ENCODE results near the gene SDHC. TPM values are rescaled to one million over a fixed set of nuclear protein-coding genes. Genes with fewer than 3 reads are reported as not detected.

Gene SDHC
- total and polyA plus RNA-seq, 2 of the 8 experiments (the other 6 are each of a cell fraction or from before 2014, with no cell fraction given) = 224 to 305 TPM

GRCh38 chr1:161273402-161273801 is 40.8 kb upstream of the SDHC start (continued):
- TF ChIP-seq ASH2L (IDR thresholded peaks at IDR 0.05; ENCODE audit: low read length) (no peak), CTBP2 (IDR thresholded peaks at IDR 0.05; ENCODE audit: borderline replicate concordance, insufficient read depth, insufficient read length, low read length) (no peak), MAFK (IDR thresholded peaks at IDR 0.05; ENCODE audit: low read depth, low read length) (no peak), E2F6 (IDR thresholded peaks at IDR 0.05) (no peak), SRF (IDR thresholded peaks at IDR 0.05; ENCODE audit: low read depth, low read length) (no peak), KDM1A (IDR thresholded peaks at IDR 0.05; ENCODE audit: borderline replicate concordance, low read length) (no peak), SAP30 (IDR thresholded peaks at IDR 0.05; ENCODE audit: insufficient read depth, insufficient replicate concordance, low read length) (no peak)

All from H1 (cell line).